A673 (cell line): ENCODE measurements around the gene SPATA46. TPM values are rescaled to one million over a fixed set of nuclear protein-coding genes. Genes with fewer than 3 reads are reported as not detected.
A peak's percentile ranks its signal among the peaks of the same experiment; 100 is the strongest.

Experiments used
- BruUV-seq: library from RNA; stranded (reverse); fragments of 400-500 nt; replicated peaks from 2 replicates; lab custom pipeline; 2021; lab: Mats Ljungman, UMichigan
- CTCF ChIA-PET: fragments of 300-600 bp; sonication (Branson Sonifier 250); formaldehyde crosslinking; loops from one replicate; lab custom pipeline; 2022; ENCODE audit warnings: antibody characterized with exemption; lab: Charles Lee
- POLR2A ChIA-PET: fragments of 300-600 bp; sonication (Branson Sonifier 250); formaldehyde crosslinking; loops from one replicate; lab custom pipeline; 2022; ENCODE audit warnings: antibody characterized with exemption; ENCODE audit not compliant: low non-redundant PET; lab: Charles Lee
- DNase-seq: peaks from one replicate; pipeline ENCODE4 v3.0.0-alpha.2; 2015; ENCODE audit warnings: low spot score
- H3K27ac ChIP-seq: fragments of 200-600 bp; sonication (generic); 2 replicates; pipeline ENCODE4 v1.5.1; 2016; ENCODE audit warnings: mixed run types, low read depth, mild to moderate bottlenecking, mixed read lengths, antibody characterized with exemption, low read length; ENCODE audit not compliant: poor library complexity, severe bottlenecking
- H3K27me3 ChIP-seq: fragments of 200-600 bp; sonication (generic); replicated peaks from 2 replicates; pipeline ENCODE4 v1.6.1; 2017; ENCODE audit warnings: mixed run types, low read depth, mild to moderate bottlenecking, mixed read lengths, antibody characterized with exemption, low read length; ENCODE audit not compliant: insufficient read depth, poor library complexity
- H3K36me3 ChIP-seq: fragments of 200-600 bp; sonication (generic); 2 replicates; pipeline ENCODE4 v1.6.1; 2016; ENCODE audit warnings: mixed run types, mild to moderate bottlenecking, mixed read lengths, antibody characterized with exemption, low read length; ENCODE audit not compliant: insufficient read depth, poor library complexity, severe bottlenecking
- H3K4me1 ChIP-seq: fragments of 200-600 bp; sonication (generic); 2 replicates; pipeline ENCODE4 v1.6.1; 2017; ENCODE audit warnings: mixed run types, mild to moderate bottlenecking, mixed read lengths, antibody characterized with exemption, low read length; ENCODE audit not compliant: insufficient read depth, poor library complexity, severe bottlenecking
- H3K4me3 ChIP-seq: fragments of 200-600 bp; sonication (generic); 2 replicates; pipeline ENCODE4 v1.5.1; 2016; ENCODE audit warnings: low read depth, mixed run types, mild to moderate bottlenecking, mixed read lengths, low read length; ENCODE audit not compliant: poor library complexity, severe bottlenecking
- H3K9me3 ChIP-seq: fragments of 200-600 bp; sonication (generic); 2 replicates; pipeline ENCODE4 v1.6.1; 2016; ENCODE audit warnings: mixed run types, low read depth, mild to moderate bottlenecking, mixed read lengths, antibody characterized with exemption, low read length; ENCODE audit not compliant: poor library complexity, severe bottlenecking
- CTCF ChIP-seq: fragments of 300-800, 200-600 bp; sonication (generic); conservative IDR thresholded peaks from 2 replicates; pipeline ENCODE4 v1.5.1; 2017; ENCODE audit warnings: low read depth, mild to moderate bottlenecking, antibody characterized with exemption, low read length, moderate library complexity, mixed read lengths
- EZH2 ChIP-seq: fragments of 200-600 bp; sonication (generic); IDR thresholded peaks from 2 replicates; pipeline ENCODE4 v1.6.1; 2017; ENCODE audit warnings: borderline replicate concordance, low read depth, mild to moderate bottlenecking, mixed read lengths, antibody characterized with exemption, low read length; ENCODE audit not compliant: poor library complexity, severe bottlenecking
- intact Hi-C: fragments of 100-400 bp; cut with micrococcal nuclease; formaldehyde crosslinking; loops from one replicate; pipeline ENCODE4 v1.10.0; 2022; ENCODE audit not compliant: unreplicated experiment
- microRNA-seq: library from miRNA; unstranded; fragments of <30 nt; microRNA quantifications from one replicate; pipeline ENCODE4 v1.2.0, GENCODE V29; 2021
- total RNA-seq: library from RNA; stranded (reverse); gene quantifications from 2 replicates; pipeline ENCODE4 v1.2.3, GENCODE V29; 2021

SPATA46 gene
- total RNA-seq, 1 experiment from 2014 or later, result not detected

- DNase-seq, result no peak
- Histone ChIP-seq H3K4me3 (no peak overlapping the region), H3K27ac (no peak overlapping the region), H3K4me1 (peaks cover 31% of the 10 kb centered on the region), H3K36me3 (no peaks in the 10 kb centered on the region), H3K27me3 (no peaks in the 10 kb centered on the region), H3K9me3 (no peaks in the 10 kb centered on the region)
- intact Hi-C loops, result no loop called here
- CTCF ChIA-PET, result no interaction called here
- POLR2A ChIA-PET, result no interaction called here
- no peak for TF ChIP-seq CTCF
- TF ChIP-seq EZH2, result no peak
- BruUV-seq, result no TSS peak
These were observed 50.1 kb downstream of the SPATA46 start for GRCh38 chr1:162326559-162326958.

GRCh38 chr1:162324396-162324795 is 52.3 kb downstream of the SPATA46 start:
- Histone ChIP-seq H3K9me3 (no peaks in the 10 kb centered on the region), H3K27me3 (no peaks in the 10 kb centered on the region), H3K4me1 (peaks cover 28% of the 10 kb centered on the region), H3K4me3 (no peak overlapping the region), H3K36me3 (no peaks in the 10 kb centered on the region), H3K27ac (no peak overlapping the region)
- intact Hi-C loops, result no loop called here
- TF ChIP-seq EZH2 (no peak), CTCF (no peak)
- CTCF ChIA-PET, result no interaction called here
- POLR2A ChIA-PET, result no interaction called here
- no TSS peak for BruUV-seq
- no peak for DNase-seq

Small RNAs within 50 kb of the gene (microRNA-seq; reads per million reads assigned to microRNA genes)
- 272 reads per million, percentile 72 among the genes with 10 or more reads in this experiment for gene MIR556

Other genes with a start within 250 kb of the SPATA46 start
- 27.9 and 34.3 TPM in 2 replicates for gene C1orf226, start 4.9 kb upstream of the SPATA46 start, total RNA-seq
- 0.11 and 0.34 TPM in 2 replicates for gene SH2D1B, start 35.3 kb upstream of the SPATA46 start, total RNA-seq
- gene UHMK1, start 121.0 kb upstream of the SPATA46 start, total RNA-seq, result 50.3 and 62.2 TPM in 2 replicates
- gene UAP1, start 184.9 kb upstream of the SPATA46 start, total RNA-seq, result 122 and 152 TPM in 2 replicates